ENCODE measurements around the gene RAD51AP1. TPM values are rescaled to one million over a fixed set of nuclear protein-coding genes. Genes with fewer than 3 reads are reported as not detected.

The RAD51AP1 gene
- total RNA-seq, 1 experiment from 2014 or later: 59.4 TPM

- H3K27me3 Mint-ChIP-seq (ENCODE audit: low read depth): no peaks in the 10 kb centered on the region
- Histone ChIP-seq H3K9me3 (ENCODE audit: control insufficient read depth, low read depth, low read length) (no peaks in the 10 kb centered on the region), H3K27ac (ENCODE audit: insufficient read length, low read depth, low read length) (no peak overlapping the region), H2BK20ac (ENCODE audit: low read depth, low read length, poor library complexity, severe bottlenecking) (no peak overlapping the region), H2AFZ (ENCODE audit: low read length) (no peak overlapping the region), H3K56ac (ENCODE audit: insufficient read length, low read depth, low read length) (no peak overlapping the region), H3K27me3 (ENCODE audit: insufficient read depth, low read length) (no peaks in the 10 kb centered on the region), H2BK5ac (ENCODE audit: insufficient read length, low read length) (no peak overlapping the region), H3K4me1 (ENCODE audit: insufficient read depth, low read length) (no peaks in the 10 kb centered on the region), H3K79me2 (ENCODE audit: insufficient read depth, low read length) (no peaks in the 10 kb centered on the region), H4K20me1 (ENCODE audit: control insufficient read depth, insufficient read depth, insufficient read length) (no peaks in the 10 kb centered on the region), H3K23ac (ENCODE audit: insufficient read length, low read depth, low read length) (no peak overlapping the region), H4K91ac (ENCODE audit: insufficient read length, low read depth, low read length) (no peak overlapping the region), H4K5ac (ENCODE audit: insufficient read length, low read depth, low read length) (no peak overlapping the region), H2AK5ac (ENCODE audit: insufficient read length, low read length) (no peak overlapping the region), H3K14ac (ENCODE audit: insufficient read depth, low read length) (no peak overlapping the region), H3K23me2 (ENCODE audit: insufficient read length, low read depth, low read length, poor library complexity, severe bottlenecking) (no peaks in the 10 kb centered on the region), H4K8ac (replicated peaks; ENCODE audit: insufficient read length, low read depth, low read length) (no peak overlapping the region), H3K4me2 (ENCODE audit: insufficient read depth, insufficient read length, low read length) (no peak overlapping the region), H3K18ac (ENCODE audit: insufficient read length, low read depth, low read length) (no peak overlapping the region), H3K9ac (ENCODE audit: extremely low read depth, insufficient read length, low read length) (no peak overlapping the region), H2BK12ac (ENCODE audit: insufficient read length, low read depth, low read length) (no peak overlapping the region), H3T11ph (ENCODE audit: low read length) (no peak overlapping the region), H2BK120ac (ENCODE audit: low read depth, low read length, poor library complexity, severe bottlenecking) (no peak overlapping the region), H3K4ac (ENCODE audit: low read depth, low read length) (no peak overlapping the region), H2BK15ac (ENCODE audit: low read depth, low read length) (no peak overlapping the region), H3K79me1 (ENCODE audit: insufficient read depth, low read depth, low read length, poor library complexity, severe bottlenecking) (peaks cover 2% of the 10 kb centered on the region)
- peaks cover 19 to 21% of the 10 kb centered on the region in 2 experiments for H3K4me1 Mint-ChIP-seq
- no peak for TF ChIP-seq CTCF (conservative IDR thresholded peaks at IDR 0.05)
- WGBS (ENCODE audit: extremely low coverage, insufficient read length, low lambda C conversion rate): no CpG with 5 or more reads among the region's 1 CpG
- H3K4me3 Mint-ChIP-seq: no peak overlapping the region
- no peaks in the 10 kb centered on the region for H3K9me3 Mint-ChIP-seq
- H3K27ac Mint-ChIP-seq: no peak overlapping the region
- H3K36me3 Mint-ChIP-seq (ENCODE audit: insufficient read depth in 1 of 3, low read depth in 3 of 3): peaks cover 14 to 62% (median 55%) of the 10 kb centered on the region in 3 experiments; a peak in 6 of 7 replicates
- DNase-seq: no peak
Measured at GRCh38 chr12:4552191-4552590, 13.5 kb downstream of the RAD51AP1 start.

Data from H9 (cell line).